Neuronal stem cell (in vitro differentiated cells): ENCODE results near the gene A2ML1.
A peak's percentile ranks its signal among the peaks of the same experiment; 100 is the strongest.
"Not testable (repeated sequence)": the region's sequence is repeated elsewhere in the genome, so short reads cannot be mapped to it uniquely, and the experiment has no call there.

Experiments
- DNase-seq: peaks from one replicate; pipeline ENCODE4 v3.0.0-alpha.2; 2013; ENCODE audit warnings: low spot score
- H2AFZ ChIP-seq: one replicate; pipeline ENCODE4 v1.6.1; 2013; ENCODE audit warnings: mild to moderate bottlenecking, low read length, inconsistent platforms
- H2AK5ac ChIP-seq: 2 replicates; pipeline ENCODE4 v1.6.1; 2013; ENCODE audit warnings: low read depth, mild to moderate bottlenecking, inconsistent platforms, low read length, moderate library complexity, mixed read lengths
- H2BK120ac ChIP-seq: 2 replicates; pipeline ENCODE4 v1.6.1; 2013; ENCODE audit warnings: low read depth, mild to moderate bottlenecking, inconsistent platforms, low read length, moderate library complexity, mixed read lengths
- H2BK12ac ChIP-seq: one replicate; pipeline ENCODE4 v1.6.1; 2013; ENCODE audit warnings: low read length, inconsistent platforms
- H2BK15ac ChIP-seq: 2 replicates; pipeline ENCODE4 v1.6.1; 2013; ENCODE audit warnings: mild to moderate bottlenecking, low read length, inconsistent platforms, mixed read lengths
- H2BK5ac ChIP-seq: one replicate; pipeline ENCODE4 v1.6.1; 2013; ENCODE audit warnings: inconsistent platforms, mild to moderate bottlenecking, low read length, moderate library complexity
- H3K14ac ChIP-seq: one replicate; pipeline ENCODE4 v1.6.1; 2013; ENCODE audit warnings: low read length, inconsistent platforms
- H3K18ac ChIP-seq: 2 replicates; pipeline ENCODE4 v1.6.1; 2013; ENCODE audit warnings: low read length, inconsistent platforms
- H3K23ac ChIP-seq: 2 replicates; pipeline ENCODE4 v1.6.1; 2013; ENCODE audit warnings: low read depth, mild to moderate bottlenecking, mixed read lengths, low read length, inconsistent platforms; ENCODE audit not compliant: poor library complexity
- H3K27ac ChIP-seq: replicated peaks from 3 replicates; pipeline ENCODE4 v1.5.1; 2013; ENCODE audit warnings: low read length, inconsistent platforms
- H3K27me3 ChIP-seq, 3 experiments: 2 replicates each; pipeline ENCODE4 v1.6.1; 2013; ENCODE audit warnings: low read length in 3 of 3, mild to moderate bottlenecking in 2 of 3, inconsistent platforms in 1 of 3, low read depth in 1 of 3, mixed read lengths in 1 of 3, moderate library complexity in 1 of 3; ENCODE audit not compliant: control insufficient read depth in 3 of 3, insufficient read depth in 3 of 3
- H3K36me3 ChIP-seq, 2 donors: replicated peaks in 1 of 2; 2 replicates each; pipeline ENCODE4 v1.6.1; 2013; ENCODE audit warnings: low read length in 2 of 2; ENCODE audit not compliant: control insufficient read depth in 2 of 2, insufficient read depth in 2 of 2
- H3K4ac ChIP-seq: 2 replicates; pipeline ENCODE4 v1.6.1; 2013; ENCODE audit warnings: inconsistent platforms, mild to moderate bottlenecking, low read length, moderate library complexity
- H3K4me1 ChIP-seq, 2 donors: 1 replicate in 1 of 2; 2 replicates in 1 of 2; pipeline ENCODE4 v1.6.1; 2013; ENCODE audit warnings: low read length in 2 of 2, low read depth in 1 of 2; ENCODE audit not compliant: control insufficient read depth in 2 of 2, insufficient read depth in 1 of 2
- H3K4me2 ChIP-seq: one replicate; pipeline ENCODE4 v1.6.1; 2013; ENCODE audit warnings: mild to moderate bottlenecking, low read length, inconsistent platforms; ENCODE audit not compliant: insufficient read depth, poor library complexity, severe bottlenecking
- H3K4me3 ChIP-seq, 2 donors: 2 replicates each; pipeline ENCODE4 v1.5.1; 2013; ENCODE audit warnings: low read length in 2 of 2, mild to moderate bottlenecking in 2 of 2, inconsistent platforms in 1 of 2, moderate library complexity in 1 of 2
- H3K79me1 ChIP-seq: one replicate; pipeline ENCODE4 v1.6.1; 2013; ENCODE audit warnings: low read depth, mild to moderate bottlenecking, inconsistent platforms, low read length, moderate library complexity
- H3K9ac ChIP-seq: one replicate; pipeline ENCODE4 v1.6.1; 2013; ENCODE audit warnings: mild to moderate bottlenecking, low read depth, low read length, inconsistent platforms; ENCODE audit not compliant: poor library complexity
- H3K9me3 ChIP-seq, 2 donors: replicated peaks in 1 of 2; 2 replicates each; pipeline versions ENCODE3 to v1.6.1; 2013; ENCODE audit warnings: low read length in 2 of 2, mild to moderate bottlenecking in 2 of 2, inconsistent platforms in 1 of 2, low read depth in 1 of 2, mixed read lengths in 1 of 2, moderate library complexity in 1 of 2; ENCODE audit not compliant: control insufficient read depth in 2 of 2, insufficient read depth in 1 of 2
- H4K8ac ChIP-seq: one replicate; pipeline ENCODE4 v1.6.1; 2013; ENCODE audit warnings: low read depth, mild to moderate bottlenecking, inconsistent platforms, low read length, moderate library complexity
- H4K91ac ChIP-seq: one replicate; pipeline ENCODE4 v1.6.1; 2013; ENCODE audit warnings: low read length, low read depth, mild to moderate bottlenecking, inconsistent platforms; ENCODE audit not compliant: poor library complexity
- WGBS, 2 donors: extraction: QIAGEN DNeasy Blood & Tissue Kit; methylation state at CpG; one replicate each; pipeline ENCODE4 v1.1.7; 2013; ENCODE audit warnings: missing lambda C conversion rate in 2 of 2, mixed read lengths in 1 of 2; ENCODE audit not compliant: insufficient read length in 2 of 2, insufficient replicate concordance in 1 of 2; ENCODE audit errors: extremely low coverage in 2 of 2; 5-methylcytosine and 5-hydroxymethylcytosine counted together

A2ML1 gene

GRCh38 chr12:8912914-8913313, 90.5 kb downstream of the A2ML1 start:
- no peak overlapping the region for H2BK12ac ChIP-seq
- peaks cover 0 to 5% of the 10 kb centered on the region in 2 donors for H3K36me3 ChIP-seq
- DNase-seq = no peak
- no peaks in the 10 kb centered on the region for H3K27me3 ChIP-seq
- peak overlapping the region; percentile 95 for H3K27ac ChIP-seq
- H3K14ac ChIP-seq = no peak overlapping the region
- no peaks in the 10 kb centered on the region for H3K79me1 ChIP-seq
- no peak overlapping the region for H4K8ac ChIP-seq
- H4K91ac ChIP-seq = no peak overlapping the region
- no peak overlapping the region for H3K23ac ChIP-seq
- H3K9ac ChIP-seq = no peak overlapping the region
- peaks cover 6 to 16% of the 10 kb centered on the region in 2 donors for H3K4me1 ChIP-seq
- H3K4me3 ChIP-seq = peak overlapping the region in 1 of 2 donors; percentile 55
- H2AFZ ChIP-seq = peak overlapping the region; percentile 86
- no peak overlapping the region for H3K4ac ChIP-seq
- no peak overlapping the region for H3K18ac ChIP-seq
- H3K4me2 ChIP-seq = peak overlapping the region; percentile 19
- H2BK15ac ChIP-seq = no peak overlapping the region
- H2AK5ac ChIP-seq = no peak overlapping the region
- WGBS, 2 donors = no CpG with 5 or more reads among the region's 9 CpGs
- H2BK5ac ChIP-seq = no peak overlapping the region
- H2BK120ac ChIP-seq = no peak overlapping the region
- H3K9me3 ChIP-seq = no peaks in the 10 kb centered on the region

GRCh38 chr12:8913702-8914032, 91.2 kb downstream of the A2ML1 start:
- 100% methylated on average over 1 of the region's 6 CpGs; no CpG with 5 or more reads in 1 of the 2 donors for WGBS, 2 donors
- Histone ChIP-seq H3K9ac (peak overlapping the region; percentile 79), H3K9me3 (no peaks in the 10 kb centered on the region), H3K36me3 (peaks cover under 1 to 11% of the 10 kb centered on the region in 2 donors), H2BK12ac (no peak overlapping the region), H3K23ac (no peak overlapping the region), H4K8ac (no peak overlapping the region), H3K27me3 (no peaks in the 10 kb centered on the region), H3K27ac (peak overlapping the region; percentile 95), H3K14ac (no peak overlapping the region), H2BK5ac (no peak overlapping the region), H4K91ac (no peak overlapping the region), H2AFZ (peak overlapping the region; percentile 86), H3K4me1 (peaks cover 6 to 16% of the 10 kb centered on the region in 2 donors), H3K4ac (no peak overlapping the region), H3K18ac (no peak overlapping the region), H3K4me3 (peak overlapping the region; percentile 55 to 75), H2BK120ac (no peak overlapping the region), H3K4me2 (peak overlapping the region; percentile 66), H3K79me1 (peaks cover under 1% of the 10 kb centered on the region), H2BK15ac (no peak overlapping the region), H2AK5ac (no peak overlapping the region)
- no peak for DNase-seq

- H3K27ac ChIP-seq = peak within 1 kb of the TSS; percentile 95
- H2AK5ac ChIP-seq, H4K8ac ChIP-seq, H3K4ac ChIP-seq, H3K27me3 ChIP-seq, H3K79me1 ChIP-seq, H2BK120ac ChIP-seq, H2BK15ac ChIP-seq, H2BK12ac ChIP-seq, H3K9me3 ChIP-seq, H4K91ac ChIP-seq: not testable (repeated sequence)
- H2BK5ac ChIP-seq = peak within 1 kb of the TSS; percentile 4
- H3K4me1 ChIP-seq = peaks cover 6 to 16% of the 10 kb centered on the region in 2 donors
- no CpG with 5 or more reads among the region's 57 CpGs for WGBS, 2 donors
- peak within 1 kb of the TSS; percentile 94 for H3K9ac ChIP-seq
- peak within 1 kb of the TSS; percentile 96 for H3K18ac ChIP-seq
- peak within 1 kb of the TSS; percentile 59 to 84 for H3K4me3 ChIP-seq
- H3K36me3 ChIP-seq = peaks cover 2 to 15% of the 10 kb centered on the region in 2 donors
- peak within 1 kb of the TSS; percentile 92 for H3K4me2 ChIP-seq
- DNase-seq = peak; percentile 88
- H2AFZ ChIP-seq = peak within 1 kb of the TSS; percentile 86
- peak within 1 kb of the TSS; percentile 14 for H3K14ac ChIP-seq
- H3K23ac ChIP-seq = peak within 1 kb of the TSS; percentile 44
Observed at GRCh38 chr12:8914033-8914715, 91.8 kb downstream of the A2ML1 start, which contains the start of gene PHC1. Gene PHC1, plus strand, starts transcription at chr12:8914509. Its CDS starts 3,169 bp downstream, at chr12:8917678.

DNA sequence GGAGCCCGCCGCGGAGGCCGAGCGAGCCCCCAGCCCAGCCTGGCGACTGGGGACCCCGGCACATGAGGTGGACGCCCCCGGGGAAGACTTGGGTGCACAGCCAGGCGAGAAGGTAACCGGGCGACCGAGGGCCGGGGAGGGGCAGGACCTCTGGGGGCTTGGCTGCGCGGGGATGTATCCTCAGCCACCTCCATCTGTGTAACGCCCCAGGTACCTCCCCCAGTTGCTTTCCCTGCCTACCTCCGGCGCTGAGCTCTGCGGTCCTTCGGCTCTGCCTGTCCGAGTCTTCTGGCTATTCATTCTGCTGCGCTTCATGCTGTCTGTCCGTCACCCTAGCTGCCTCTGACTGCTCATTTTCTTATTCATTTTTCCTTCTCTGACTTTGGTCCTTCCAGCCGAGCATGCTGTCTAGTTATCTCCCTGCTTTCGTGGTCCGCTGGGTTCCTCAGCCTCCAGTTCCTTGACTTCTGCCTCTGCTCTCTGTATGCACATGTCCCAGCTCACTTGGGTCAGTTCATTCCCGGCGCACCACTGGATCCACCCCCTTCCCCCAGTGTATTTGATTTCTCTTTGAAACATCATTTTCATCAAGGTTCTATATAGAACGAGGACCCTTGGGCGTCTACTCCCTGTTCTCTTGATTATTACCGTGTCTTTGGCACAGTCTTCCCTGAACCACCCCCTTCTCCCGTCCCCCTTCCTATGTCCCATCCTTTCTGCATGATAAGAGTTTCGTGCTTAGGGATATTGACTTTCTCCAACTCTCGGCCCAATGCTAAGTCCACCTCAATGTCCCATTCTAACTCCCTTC, 92.5 kb downstream of the A2ML1 start:
- Histone ChIP-seq H3K27me3 (no peaks in the 10 kb centered on the region), H2AK5ac (no peak overlapping the region), H3K79me1 (peaks cover 2% of the 10 kb centered on the region), H3K18ac (peak overlapping the region; percentile 65), H3K4me3 (peak overlapping the region; percentile 59 to 84), H3K4me2 (peak overlapping the region; percentile 92), H2BK5ac (peak overlapping the region; percentile 4), H4K8ac (no peak overlapping the region), H3K9ac (peak overlapping the region; percentile 94), H2BK120ac (no peak overlapping the region), H3K14ac (peak overlapping the region; percentile 14), H3K4me1 (peaks cover 6 to 16% of the 10 kb centered on the region in 2 donors), H2AFZ (peak overlapping the region; percentile 74), H3K27ac (peak overlapping the region; percentile 77), H2BK12ac (no peak overlapping the region), H4K91ac (no peak overlapping the region), H3K36me3 (peaks cover 8 to 22% of the 10 kb centered on the region in 2 donors), H2BK15ac (no peak overlapping the region), H3K23ac (peak overlapping the region; percentile 44), H3K4ac (no peak overlapping the region), H3K9me3 (no peaks in the 10 kb centered on the region)
- WGBS, 2 donors = no CpG with 5 or more reads among the region's 35 CpGs
- DNase-seq = peak; percentile 44
